ENCODE data around the gene DRC7.

DNA sequence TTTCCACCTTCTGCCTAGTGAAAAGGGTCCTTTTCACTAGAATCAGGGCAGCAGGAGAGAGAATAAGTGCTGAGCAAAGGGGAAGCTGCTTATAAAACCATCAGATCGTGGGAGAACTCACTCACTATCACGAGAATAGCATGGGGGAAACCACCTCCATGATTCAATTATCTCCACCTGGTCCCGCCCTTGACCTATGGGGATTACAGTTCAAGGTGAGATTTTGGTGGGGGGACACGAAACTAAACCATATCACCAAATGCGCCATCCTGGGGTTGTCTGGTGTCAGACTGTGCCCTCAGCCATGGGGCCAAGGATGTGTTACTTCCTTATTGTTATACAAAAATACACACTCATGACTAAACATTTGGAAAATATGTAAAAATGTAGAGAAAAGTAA, 30.5 kb downstream of the DRC7 start:
- TF ChIP-seq ELF1 (IDR thresholded peaks at IDR 0.05) = no peak
- TF ChIP-seq, protein P1, sequence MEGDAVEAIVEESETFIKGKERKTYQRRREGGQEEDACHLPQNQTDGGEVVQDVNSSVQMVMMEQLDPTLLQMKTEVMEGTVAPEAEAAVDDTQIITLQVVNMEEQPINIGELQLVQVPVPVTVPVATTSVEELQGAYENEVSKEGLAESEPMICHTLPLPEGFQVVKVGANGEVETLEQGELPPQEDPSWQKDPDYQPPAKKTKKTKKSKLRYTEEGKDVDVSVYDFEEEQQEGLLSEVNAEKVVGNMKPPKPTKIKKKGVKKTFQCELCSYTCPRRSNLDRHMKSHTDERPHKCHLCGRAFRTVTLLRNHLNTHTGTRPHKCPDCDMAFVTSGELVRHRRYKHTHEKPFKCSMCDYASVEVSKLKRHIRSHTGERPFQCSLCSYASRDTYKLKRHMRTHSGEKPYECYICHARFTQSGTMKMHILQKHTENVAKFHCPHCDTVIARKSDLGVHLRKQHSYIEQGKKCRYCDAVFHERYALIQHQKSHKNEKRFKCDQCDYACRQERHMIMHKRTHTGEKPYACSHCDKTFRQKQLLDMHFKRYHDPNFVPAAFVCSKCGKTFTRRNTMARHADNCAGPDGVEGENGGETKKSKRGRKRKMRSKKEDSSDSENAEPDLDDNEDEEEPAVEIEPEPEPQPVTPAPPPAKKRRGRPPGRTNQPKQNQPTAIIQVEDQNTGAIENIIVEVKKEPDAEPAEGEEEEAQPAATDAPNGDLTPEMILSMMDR (IDR thresholded peaks at IDR 0.05) = no peak
- TF ChIP-seq, protein P2, sequence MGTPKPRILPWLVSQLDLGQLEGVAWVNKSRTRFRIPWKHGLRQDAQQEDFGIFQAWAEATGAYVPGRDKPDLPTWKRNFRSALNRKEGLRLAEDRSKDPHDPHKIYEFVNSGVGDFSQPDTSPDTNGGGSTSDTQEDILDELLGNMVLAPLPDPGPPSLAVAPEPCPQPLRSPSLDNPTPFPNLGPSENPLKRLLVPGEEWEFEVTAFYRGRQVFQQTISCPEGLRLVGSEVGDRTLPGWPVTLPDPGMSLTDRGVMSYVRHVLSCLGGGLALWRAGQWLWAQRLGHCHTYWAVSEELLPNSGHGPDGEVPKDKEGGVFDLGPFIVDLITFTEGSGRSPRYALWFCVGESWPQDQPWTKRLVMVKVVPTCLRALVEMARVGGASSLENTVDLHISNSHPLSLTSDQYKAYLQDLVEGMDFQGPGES (IDR thresholded peaks at IDR 0.05; ENCODE audit: low read depth, low read length) = no peak
